HCT116 (cell line): ENCODE data around the gene AACS. TPM values are rescaled to one million over a fixed set of nuclear protein-coding genes. Genes with fewer than 3 reads are reported as not detected.

Experiments
- ATAC-seq: fragments of 200-7000 bp; cut with Tn5 transposase; 2 replicates; pipeline ENCODE4 v1.9.1; 2020; ENCODE audit warnings: mild to moderate bottlenecking, moderate library complexity
- BruUV-seq: library from RNA; stranded (reverse); fragments of 400-500 nt; replicated peaks from 2 replicates; lab custom pipeline; 2021; lab: Mats Ljungman, UMichigan
- CTCF ChIA-PET: fragments of 300-600 bp; sonication (Branson Sonifier 250); formaldehyde crosslinking; loops from one replicate; lab custom pipeline; 2021; ENCODE audit warnings: antibody characterized with exemption; lab: Charles Lee
- POLR2A ChIA-PET: fragments of 300-600, 350-600 bp; sonication (Branson Sonifier 250); formaldehyde crosslinking; loops from one replicate; lab custom pipeline; 2021; ENCODE audit warnings: antibody characterized with exemption; lab: Charles Lee
- RAD21 ChIA-PET, 2 experiments: fragments of 300-600 bp; sonication (Branson Sonifier 250); formaldehyde crosslinking; loops; one replicate each; lab custom pipeline; 2023; ENCODE audit warnings: low total read pairs in 2 of 2; ENCODE audit not compliant: uncharacterized antibody in 2 of 2, unreplicated experiment in 2 of 2, low non-redundant PET in 1 of 2; lab: Charles Lee
- DNase-seq: peaks from one replicate; pipeline ENCODE4 v3.0.0-alpha.2; 2010; ENCODE audit warnings: low read depth, low spot score
- H2AFZ ChIP-seq: fragments of 200-600 bp; shearing (Covaris generic), sonication (generic); 2 replicates; pipeline ENCODE4 v1.6.1; 2017; ENCODE audit warnings: low read depth, mixed run types, mixed read lengths, antibody characterized with exemption, low read length; ENCODE audit not compliant: poor library complexity, severe bottlenecking
- H3K27ac ChIP-seq: 2 replicates; pipeline ENCODE4 v1.5.1; 2012; ENCODE audit warnings: low read depth, low read length
- H3K27me3 ChIP-seq: fragments of 200-600 bp; sonication (generic); 2 replicates; pipeline ENCODE4 v1.6.1; 2016; ENCODE audit warnings: mixed run types, low read length, mixed read lengths; ENCODE audit not compliant: insufficient read depth
- H3K36me3 ChIP-seq, 2 experiments: fragments of 200-500 bp in 1 of 2; fragments of 200-600 bp in 1 of 2; sonication (Bioruptor generic) in 1 of 2; sonication (generic) in 1 of 2; 2 replicates each; pipeline versions ENCODE4 v1.5.1 to v1.6.1; 2014 to 2016; ENCODE audit warnings: low read length in 2 of 2, inconsistent platforms in 1 of 2, mixed read lengths in 1 of 2, mixed run types in 1 of 2; ENCODE audit not compliant: insufficient read depth in 2 of 2, control insufficient read depth in 1 of 2
- H3K4me1 ChIP-seq, 2 experiments: fragments of 200-600 bp in 1 of 2; sonication (generic) in 1 of 2; 2 replicates each; pipeline versions ENCODE4 v1.5.1 to v1.6.1; 2012 to 2017; ENCODE audit warnings: low read length in 2 of 2, inconsistent platforms in 1 of 2, mild to moderate bottlenecking in 1 of 2, mixed read lengths in 1 of 2, mixed run types in 1 of 2, moderate library complexity in 1 of 2; ENCODE audit not compliant: insufficient read depth in 2 of 2, control insufficient read depth in 1 of 2
- H3K4me2 ChIP-seq: fragments of 200-600 bp; sonication (generic); 2 replicates; pipeline ENCODE4 v1.6.1; 2017; ENCODE audit warnings: mixed run types, low read length, mixed read lengths
- H3K4me3 ChIP-seq, 2 experiments: fragments of 200-600 bp in 1 of 2; sonication (generic) in 1 of 2; replicated peaks in 1 of 2; 2 replicates each; pipeline ENCODE4 v1.5.1; 2011 to 2016; ENCODE audit warnings: low read length in 2 of 2, control low read depth in 1 of 2, low read depth in 1 of 2, mild to moderate bottlenecking in 1 of 2, mixed read lengths in 1 of 2, mixed run types in 1 of 2
- H3K79me2 ChIP-seq: fragments of 200-600 bp; sonication (generic); 2 replicates; pipeline ENCODE4 v1.6.1; 2017; ENCODE audit warnings: mild to moderate bottlenecking, mixed run types, low read length, moderate library complexity, mixed read lengths; ENCODE audit not compliant: insufficient read depth
- H3K9ac ChIP-seq: fragments of 200-600 bp; sonication (generic); 2 replicates; pipeline ENCODE4 v1.6.1; 2016; ENCODE audit warnings: low read length, mixed read lengths
- H3K9me2 ChIP-seq: fragments of 200-600 bp; sonication (generic), shearing (Covaris generic); 2 replicates; pipeline ENCODE4 v1.6.1; 2017; ENCODE audit warnings: mixed run types, mild to moderate bottlenecking, moderate library complexity; ENCODE audit not compliant: insufficient read depth
- H3K9me3 ChIP-seq, 2 experiments: fragments of 200-500 bp in 1 of 2; fragments of 200-600 bp in 1 of 2; sonication (Bioruptor generic) in 1 of 2; sonication (generic) in 1 of 2; 2 replicates each; pipeline ENCODE4 v1.6.1; 2014 to 2017; ENCODE audit warnings: low read length in 2 of 2, mixed read lengths in 2 of 2, inconsistent platforms in 1 of 2, low read depth in 1 of 2, mild to moderate bottlenecking in 1 of 2, mixed run types in 1 of 2, moderate library complexity in 1 of 2; ENCODE audit not compliant: control insufficient read depth in 1 of 2, insufficient read depth in 1 of 2
- H4K20me1 ChIP-seq: fragments of 200-600 bp; sonication (generic), shearing (Covaris generic); 2 replicates; pipeline ENCODE4 v1.6.1; 2017; ENCODE audit warnings: mixed run types, mild to moderate bottlenecking, moderate library complexity; ENCODE audit not compliant: insufficient read depth
- ATF3 ChIP-seq: IDR thresholded peaks from 2 replicates; pipeline ENCODE4 v1.6.1; 2012
- EGR1 ChIP-seq: IDR thresholded peaks from 2 replicates; pipeline ENCODE4 v1.6.1; 2012; ENCODE audit warnings: low read depth
- ELF1 ChIP-seq: IDR thresholded peaks from 2 replicates; pipeline ENCODE4 v1.6.1; 2012; ENCODE audit warnings: low read depth, borderline replicate concordance
- FOSL1 ChIP-seq: IDR thresholded peaks from 2 replicates; pipeline ENCODE4 v1.6.1; 2012; ENCODE audit warnings: low read depth
- MAX ChIP-seq: IDR thresholded peaks from 2 replicates; pipeline ENCODE4 v1.6.1; 2012
- POLR2A ChIP-seq: IDR thresholded peaks from 2 replicates; pipeline ENCODE4 v1.7.0; 2011; ENCODE audit warnings: borderline replicate concordance; ENCODE audit not compliant: insufficient read depth, insufficient read length; ENCODE audit errors: extremely low read depth
- RAD21 ChIP-seq: IDR thresholded peaks from 2 replicates; pipeline ENCODE4 v1.6.1; 2012; ENCODE audit warnings: low read depth, mild to moderate bottlenecking
- SIN3A ChIP-seq: IDR thresholded peaks from 2 replicates; pipeline ENCODE4 v1.6.1; 2012; ENCODE audit warnings: low read depth
- SP1 ChIP-seq: IDR thresholded peaks from 2 replicates; pipeline ENCODE4 v1.6.1; 2012; ENCODE audit warnings: low read depth
- SRF ChIP-seq: IDR thresholded peaks from 2 replicates; pipeline ENCODE4 v1.6.1; 2012; ENCODE audit warnings: low read depth
- TCF7L2 ChIP-seq: IDR thresholded peaks from 2 replicates; pipeline ENCODE4 v1.7.0; 2011; ENCODE audit warnings: borderline replicate concordance, inconsistent platforms; ENCODE audit not compliant: insufficient read depth, insufficient read length; ENCODE audit errors: extremely low read depth
- YY1 ChIP-seq: IDR thresholded peaks from 2 replicates; pipeline ENCODE4 v1.6.1; 2011; ENCODE audit warnings: low read length, low read depth, moderate library complexity, mild to moderate bottlenecking; ENCODE audit not compliant: insufficient replicate concordance; ENCODE audit errors: extremely low read depth
- ZFX ChIP-seq: fragments of 450-650 bp; IDR thresholded peaks from 2 replicates; pipeline ENCODE4 v1.6.1; 2017
- ZNF274 ChIP-seq: fragments of 200-500 bp; sonication (Bioruptor generic); IDR thresholded peaks from 2 replicates; pipeline ENCODE4 v1.6.1; 2014; ENCODE audit warnings: mild to moderate bottlenecking, low read depth, low read length, inconsistent platforms
- intact Hi-C: fragments of 100-400 bp; cut with micrococcal nuclease; formaldehyde crosslinking; loops from 2 replicates; pipeline ENCODE4 v1.10.0; 2022
- total RNA-seq: library from RNA; stranded (reverse); gene quantifications from one replicate; pipeline ENCODE4 v1.2.1, GENCODE V29; 2021; ENCODE audit not compliant: unreplicated experiment
- TF ChIP-seq, protein P1 (sequence below), 3 experiments: fragments of 200-600 bp in 1 of 3; sonication (generic) in 1 of 3; IDR thresholded peaks in 2 of 3; conservative IDR thresholded peaks in 1 of 3; 2 replicates each; pipeline ENCODE4 v1.5.1; 2012 to 2017; ENCODE audit warnings: low read depth in 2 of 3, low read length in 2 of 3, antibody characterized with exemption in 1 of 3, borderline replicate concordance in 1 of 3, control low read depth in 1 of 3, mild to moderate bottlenecking in 1 of 3, mixed read lengths in 1 of 3, mixed run types in 1 of 3, moderate library complexity in 1 of 3; ENCODE audit not compliant: insufficient read depth in 1 of 3
- TF ChIP-seq, protein P2 (sequence below): IDR thresholded peaks from 2 replicates; pipeline ENCODE4 v1.6.1; 2012; ENCODE audit warnings: low read depth

The AACS gene
- total RNA-seq, 1 experiment from 2014 or later = 16.0 TPM

DNA sequence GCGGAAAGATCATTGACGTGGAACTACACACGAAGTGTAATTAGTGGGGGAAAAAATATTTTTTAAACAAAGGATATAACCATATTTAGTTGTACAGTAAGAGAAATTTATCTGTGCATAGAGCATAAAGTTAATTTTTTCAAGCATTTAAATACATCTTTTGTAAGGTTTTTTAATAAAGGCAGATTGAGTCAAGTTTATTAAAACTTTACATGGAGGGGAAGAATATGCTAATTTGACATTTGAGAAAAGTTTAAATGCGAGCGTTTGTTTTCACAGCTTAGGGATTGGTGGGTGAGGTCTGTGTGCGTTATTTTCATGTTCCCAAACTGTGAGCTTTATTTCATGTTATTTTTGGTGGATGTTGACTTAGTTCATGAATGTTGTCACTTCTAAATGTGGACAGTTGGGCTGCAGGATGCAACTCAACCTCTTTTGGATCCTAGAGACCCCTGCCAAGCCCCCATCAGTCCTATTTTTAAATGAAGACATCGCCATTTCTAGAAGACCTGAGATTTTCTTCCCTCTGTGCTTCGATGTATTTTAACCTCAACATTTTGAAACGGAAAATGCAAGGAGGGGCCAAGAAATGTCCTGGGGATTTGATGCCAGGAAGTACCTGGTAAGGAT lies 39.5 kb upstream of the AACS start (continued):
- TF ChIP-seq FOSL1 (no peak), ATF3 (no peak), EGR1 (no peak), POLR2A (no peak), TCF7L2 (no peak), SP1 (no peak), SRF (no peak), YY1 (no peak), RAD21 (no peak)
- TF ChIP-seq, protein P1, sequence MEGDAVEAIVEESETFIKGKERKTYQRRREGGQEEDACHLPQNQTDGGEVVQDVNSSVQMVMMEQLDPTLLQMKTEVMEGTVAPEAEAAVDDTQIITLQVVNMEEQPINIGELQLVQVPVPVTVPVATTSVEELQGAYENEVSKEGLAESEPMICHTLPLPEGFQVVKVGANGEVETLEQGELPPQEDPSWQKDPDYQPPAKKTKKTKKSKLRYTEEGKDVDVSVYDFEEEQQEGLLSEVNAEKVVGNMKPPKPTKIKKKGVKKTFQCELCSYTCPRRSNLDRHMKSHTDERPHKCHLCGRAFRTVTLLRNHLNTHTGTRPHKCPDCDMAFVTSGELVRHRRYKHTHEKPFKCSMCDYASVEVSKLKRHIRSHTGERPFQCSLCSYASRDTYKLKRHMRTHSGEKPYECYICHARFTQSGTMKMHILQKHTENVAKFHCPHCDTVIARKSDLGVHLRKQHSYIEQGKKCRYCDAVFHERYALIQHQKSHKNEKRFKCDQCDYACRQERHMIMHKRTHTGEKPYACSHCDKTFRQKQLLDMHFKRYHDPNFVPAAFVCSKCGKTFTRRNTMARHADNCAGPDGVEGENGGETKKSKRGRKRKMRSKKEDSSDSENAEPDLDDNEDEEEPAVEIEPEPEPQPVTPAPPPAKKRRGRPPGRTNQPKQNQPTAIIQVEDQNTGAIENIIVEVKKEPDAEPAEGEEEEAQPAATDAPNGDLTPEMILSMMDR (IDR thresholded peaks at IDR 0.05 in 2 of 3, conservative IDR thresholded peaks at IDR 0.05 in 1 of 3; ENCODE audit: borderline replicate concordance in 1 of 3, insufficient read depth in 1 of 3, low read depth in 2 of 3, low read length in 2 of 3) = no peak
- TF ChIP-seq, all 23 proteins: peak for 0

- no TSS peak for BruUV-seq
- DNase-seq = no peak
- TF ChIP-seq ZFX (no peak), SIN3A (no peak), ELF1 (no peak), YY1 (no peak), FOSL1 (no peak), TCF7L2 (no peak), ZNF274 (no peak), MAX (no peak)
- TF ChIP-seq, protein P2, sequence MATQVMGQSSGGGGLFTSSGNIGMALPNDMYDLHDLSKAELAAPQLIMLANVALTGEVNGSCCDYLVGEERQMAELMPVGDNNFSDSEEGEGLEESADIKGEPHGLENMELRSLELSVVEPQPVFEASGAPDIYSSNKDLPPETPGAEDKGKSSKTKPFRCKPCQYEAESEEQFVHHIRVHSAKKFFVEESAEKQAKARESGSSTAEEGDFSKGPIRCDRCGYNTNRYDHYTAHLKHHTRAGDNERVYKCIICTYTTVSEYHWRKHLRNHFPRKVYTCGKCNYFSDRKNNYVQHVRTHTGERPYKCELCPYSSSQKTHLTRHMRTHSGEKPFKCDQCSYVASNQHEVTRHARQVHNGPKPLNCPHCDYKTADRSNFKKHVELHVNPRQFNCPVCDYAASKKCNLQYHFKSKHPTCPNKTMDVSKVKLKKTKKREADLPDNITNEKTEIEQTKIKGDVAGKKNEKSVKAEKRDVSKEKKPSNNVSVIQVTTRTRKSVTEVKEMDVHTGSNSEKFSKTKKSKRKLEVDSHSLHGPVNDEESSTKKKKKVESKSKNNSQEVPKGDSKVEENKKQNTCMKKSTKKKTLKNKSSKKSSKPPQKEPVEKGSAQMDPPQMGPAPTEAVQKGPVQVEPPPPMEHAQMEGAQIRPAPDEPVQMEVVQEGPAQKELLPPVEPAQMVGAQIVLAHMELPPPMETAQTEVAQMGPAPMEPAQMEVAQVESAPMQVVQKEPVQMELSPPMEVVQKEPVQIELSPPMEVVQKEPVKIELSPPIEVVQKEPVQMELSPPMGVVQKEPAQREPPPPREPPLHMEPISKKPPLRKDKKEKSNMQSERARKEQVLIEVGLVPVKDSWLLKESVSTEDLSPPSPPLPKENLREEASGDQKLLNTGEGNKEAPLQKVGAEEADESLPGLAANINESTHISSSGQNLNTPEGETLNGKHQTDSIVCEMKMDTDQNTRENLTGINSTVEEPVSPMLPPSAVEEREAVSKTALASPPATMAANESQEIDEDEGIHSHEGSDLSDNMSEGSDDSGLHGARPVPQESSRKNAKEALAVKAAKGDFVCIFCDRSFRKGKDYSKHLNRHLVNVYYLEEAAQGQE = no peak
Observed at GRCh38 chr12:125028106-125028505, 37.1 kb upstream of the AACS start.

More at GRCh38 chr12:125028106-125028505, 37.1 kb upstream of the AACS start:
- H3K27me3 ChIP-seq = no peaks in the 10 kb centered on the region
- no peaks in the 10 kb centered on the region for H3K9me3 ChIP-seq
- ChIA-PET CTCF (no interaction called here), RAD21 (no interaction called here), POLR2A (no interaction called here)
- H3K9ac ChIP-seq = no peak overlapping the region
- no peak overlapping the region for H3K27ac ChIP-seq
- H3K36me3 ChIP-seq = peaks cover 0 to 7% of the 10 kb centered on the region in 2 experiments; a peak in 1 of 4 replicates
- no peak overlapping the region for H3K4me2 ChIP-seq
- no peaks in the 10 kb centered on the region for H3K9me2 ChIP-seq
- intact Hi-C loops = no loop called here
- no peak overlapping the region for H3K4me3 ChIP-seq
- ATAC-seq = no peak
- H3K4me1 ChIP-seq = no peaks in the 10 kb centered on the region
- 0 out of 2 replicates have a peak, but pooled peaks cover 4% of the 10 kb centered on the region for H3K79me2 ChIP-seq
- no peaks in the 10 kb centered on the region for H4K20me1 ChIP-seq
- no peak overlapping the region for H2AFZ ChIP-seq
